ENCODE data around the gene INPP4B.

INPP4B gene

GRCh38 chr4:142416711-142417275 lies 429.3 kb downstream of the INPP4B start:
- TF ChIP-seq CTCF (IDR thresholded peaks at IDR 0.05; ENCODE audit: borderline replicate concordance, control extremely low read depth, extremely low read depth, insufficient read depth, missing control alignments): no peak
- in situ Hi-C loops (cut with MboI; ENCODE audit: low sequenced_read_pairs, unreplicated experiment): no loop called here
- DNase-seq (ENCODE audit: low spot score): no peak

DNA sequence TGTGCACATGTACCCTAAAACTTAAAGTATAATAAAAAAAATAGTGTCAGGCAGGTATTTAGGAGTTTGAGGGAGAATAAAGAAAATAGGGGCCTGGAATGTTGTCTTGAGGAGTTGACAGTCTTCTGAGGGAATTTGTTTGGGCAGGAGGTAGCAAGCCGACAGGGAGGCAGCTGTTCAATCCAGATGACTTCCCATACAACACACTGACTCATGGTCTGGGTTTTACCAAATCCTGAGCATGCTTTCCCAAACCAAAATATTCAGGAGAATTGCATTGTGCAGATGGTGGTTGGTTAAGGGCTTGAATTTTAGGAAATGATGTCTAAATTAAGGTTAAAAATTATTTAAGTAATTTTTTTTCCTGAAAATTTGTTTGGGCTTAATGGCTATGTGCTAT lies 430.0 kb downstream of the INPP4B start:
- no peak for DNase-seq (ENCODE audit: low spot score)
- no peak for TF ChIP-seq CTCF (IDR thresholded peaks at IDR 0.05; ENCODE audit: borderline replicate concordance, control extremely low read depth, extremely low read depth, insufficient read depth, missing control alignments)
- in situ Hi-C loops (cut with MboI; ENCODE audit: low sequenced_read_pairs, unreplicated experiment): no loop called here

- in situ Hi-C loops (cut with MboI; ENCODE audit: low sequenced_read_pairs, unreplicated experiment): no loop called here
- no peak for DNase-seq (ENCODE audit: low spot score)
- no peak for TF ChIP-seq CTCF (IDR thresholded peaks at IDR 0.05; ENCODE audit: borderline replicate concordance, control extremely low read depth, extremely low read depth, insufficient read depth, missing control alignments)
Measured at GRCh38 chr4:142414366-142414990, 431.6 kb downstream of the INPP4B start.

DNA sequence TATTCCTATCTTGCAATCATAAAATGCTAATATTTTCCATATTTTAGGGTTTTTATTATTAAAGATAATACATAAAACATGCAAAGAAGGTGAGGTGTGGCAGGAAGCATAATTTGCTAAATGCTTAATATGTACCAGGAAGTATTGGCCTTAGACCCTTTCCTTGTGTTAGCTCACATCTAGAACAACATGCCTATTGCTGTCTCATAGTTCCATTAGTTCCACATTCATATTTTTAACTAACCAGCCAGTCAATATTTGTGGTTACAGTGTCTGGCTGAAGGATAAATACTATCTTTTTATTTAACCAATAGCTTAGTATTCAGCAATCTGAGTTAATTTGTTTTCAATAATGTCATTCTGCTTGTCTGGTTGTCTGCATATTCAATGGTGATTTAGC lies 432.6 kb downstream of the INPP4B start:
- in situ Hi-C loops (cut with MboI; ENCODE audit: low sequenced_read_pairs, unreplicated experiment): no loop called here
- no peak for TF ChIP-seq CTCF (IDR thresholded peaks at IDR 0.05; ENCODE audit: borderline replicate concordance, control extremely low read depth, extremely low read depth, insufficient read depth, missing control alignments)
- DNase-seq (ENCODE audit: low spot score): no peak

GRCh38 chr4:142411993-142412392 lies 434.1 kb downstream of the INPP4B start:
- no peak for TF ChIP-seq CTCF (IDR thresholded peaks at IDR 0.05; ENCODE audit: borderline replicate concordance, control extremely low read depth, extremely low read depth, insufficient read depth, missing control alignments)
- DNase-seq (ENCODE audit: low spot score): no peak
- in situ Hi-C loops (cut with MboI; ENCODE audit: low sequenced_read_pairs, unreplicated experiment): no loop called here

DNA sequence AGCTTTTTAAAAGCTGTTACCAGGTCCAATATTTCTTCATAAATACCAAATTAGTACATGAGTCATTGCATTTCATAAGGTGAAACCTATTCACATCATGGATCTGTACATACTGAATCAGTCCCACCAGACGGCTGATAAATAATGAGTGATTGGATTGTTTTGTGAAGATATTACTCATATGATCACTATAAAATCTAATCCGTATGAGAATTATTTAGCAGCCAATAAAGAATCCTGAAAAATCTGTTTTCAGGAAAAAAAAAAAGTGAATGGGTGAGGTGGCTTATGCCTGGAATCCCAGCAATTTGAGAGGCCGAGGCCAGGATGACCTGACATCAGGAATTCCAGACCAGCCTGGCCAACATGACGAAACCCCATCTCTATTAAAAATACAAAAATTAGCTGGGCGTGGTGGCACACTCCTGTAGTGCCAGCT lies 438.1 kb downstream of the INPP4B start:
- no peak for DNase-seq (ENCODE audit: low spot score)
- no peak for TF ChIP-seq CTCF (IDR thresholded peaks at IDR 0.05; ENCODE audit: borderline replicate concordance, control extremely low read depth, extremely low read depth, insufficient read depth, missing control alignments)
- in situ Hi-C loops (cut with MboI; ENCODE audit: low sequenced_read_pairs, unreplicated experiment): no loop called here
